ENCODE measurements around the gene ANKRD11.
A peak's percentile ranks its signal among the peaks of the same experiment; 100 is the strongest.
"Not testable (repeated sequence)": the region's sequence is repeated elsewhere in the genome, so short reads cannot be mapped to it uniquely, and the experiment has no call there.

The ANKRD11 gene

DNA sequence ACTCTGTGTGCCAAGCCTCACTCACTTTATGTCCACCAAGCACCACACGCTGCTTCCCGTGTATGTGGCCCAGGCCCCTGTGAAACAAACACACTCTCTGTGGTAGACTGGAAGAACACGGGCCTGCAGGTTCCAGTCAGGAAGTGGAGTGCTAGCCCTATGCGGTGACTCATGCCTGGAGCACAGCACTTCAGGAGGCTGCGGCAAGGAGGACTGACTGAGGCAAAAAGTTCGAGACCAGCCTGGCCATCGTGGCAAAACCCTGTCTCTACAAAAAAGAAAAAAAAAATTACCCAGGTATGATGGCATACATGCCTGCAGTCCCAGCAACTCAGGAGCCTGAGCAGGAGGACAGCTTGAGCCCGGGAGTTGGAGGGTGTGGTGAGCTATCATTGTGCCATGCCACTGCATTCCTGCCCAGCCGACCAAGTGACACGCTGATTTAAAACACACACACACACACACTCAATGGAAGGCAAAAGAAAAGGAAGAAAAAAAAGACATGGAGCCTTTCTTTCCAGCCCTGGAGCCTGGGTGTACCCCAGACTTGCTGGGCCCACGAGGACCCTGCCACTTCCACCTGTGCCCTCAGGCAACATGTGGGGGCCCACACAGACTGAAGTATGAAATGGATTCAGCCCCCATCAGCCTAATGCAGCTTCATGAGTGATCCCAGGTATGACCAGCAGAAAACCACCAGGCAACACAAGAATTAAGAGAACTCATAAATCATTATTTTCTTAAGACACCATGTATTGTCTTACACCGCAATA, 126.6 kb downstream of the ANKRD11 start:
- DNase-seq = no peak

DNA sequence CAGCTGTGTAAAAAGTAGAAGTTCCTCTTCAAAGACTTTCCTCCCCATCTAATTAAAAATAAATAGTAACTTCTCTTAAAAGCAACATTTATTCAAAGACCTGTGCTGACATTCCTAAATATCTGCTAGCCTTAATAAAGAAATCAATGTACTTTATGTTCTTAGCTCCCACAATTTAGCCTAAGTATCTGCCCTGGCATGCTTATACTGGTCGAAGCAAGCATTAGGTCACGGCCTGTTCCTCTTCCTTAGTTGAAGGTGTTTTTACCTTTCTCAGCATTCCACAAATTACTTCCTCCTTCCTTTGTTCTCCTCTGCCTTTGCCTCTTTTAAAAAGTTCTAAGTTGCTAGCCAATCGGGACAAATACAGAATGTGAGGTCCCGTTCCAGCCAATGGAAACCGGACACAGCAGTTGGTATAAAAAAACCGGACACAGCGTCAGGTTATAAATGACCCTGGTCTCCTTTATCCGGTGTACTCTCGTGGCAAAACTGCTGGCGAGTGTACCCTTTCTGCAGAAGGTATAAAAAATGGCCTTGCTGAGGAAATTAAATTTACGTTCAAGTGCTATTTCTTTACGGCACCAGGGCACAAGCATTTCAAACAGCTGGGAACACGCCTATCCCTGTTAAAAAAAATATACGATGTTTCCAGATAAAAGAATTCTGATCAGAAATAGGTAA, 127.7 kb downstream of the ANKRD11 start:
- not testable (repeated sequence) for DNase-seq

DNA sequence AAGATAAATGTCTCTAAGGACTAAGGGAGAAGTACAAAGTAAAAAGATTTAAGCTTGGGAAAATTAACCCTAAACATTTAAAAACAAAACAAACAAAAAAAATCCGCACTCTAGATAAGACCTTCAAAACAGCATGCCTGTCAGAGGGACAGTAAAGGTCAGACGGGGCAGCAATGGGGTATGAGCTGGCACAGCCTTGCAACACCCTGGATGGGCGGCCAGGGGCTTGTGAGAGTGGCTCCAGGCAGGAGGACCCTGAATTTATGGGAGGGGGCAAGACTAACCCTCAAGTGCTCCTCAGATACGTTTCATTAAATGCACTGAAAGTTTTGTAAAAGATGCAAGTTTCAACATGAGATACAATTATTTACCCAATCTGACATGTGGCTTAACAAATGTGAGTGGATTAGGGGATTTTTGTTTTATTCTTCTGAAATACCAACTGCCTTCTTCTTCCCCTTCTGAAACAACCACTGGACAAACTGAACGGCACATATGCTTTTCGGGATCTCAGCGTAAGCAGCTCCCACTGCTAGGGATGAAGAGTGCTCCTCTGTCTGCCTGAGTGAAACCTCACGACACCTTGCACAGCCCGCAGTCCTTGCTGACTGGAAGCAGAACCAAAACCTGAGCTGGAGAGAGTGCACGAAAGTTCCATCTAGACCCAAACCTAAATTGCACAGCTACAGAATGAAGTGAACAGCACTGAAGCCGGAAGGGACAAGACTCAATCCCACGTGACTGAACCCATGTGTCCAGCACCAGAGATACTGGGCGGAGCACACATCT, 128.4 kb downstream of the ANKRD11 start:
- DNase-seq = peak in 4 of 14 donors; percentile 22 to 50 (median 30)

DNA sequence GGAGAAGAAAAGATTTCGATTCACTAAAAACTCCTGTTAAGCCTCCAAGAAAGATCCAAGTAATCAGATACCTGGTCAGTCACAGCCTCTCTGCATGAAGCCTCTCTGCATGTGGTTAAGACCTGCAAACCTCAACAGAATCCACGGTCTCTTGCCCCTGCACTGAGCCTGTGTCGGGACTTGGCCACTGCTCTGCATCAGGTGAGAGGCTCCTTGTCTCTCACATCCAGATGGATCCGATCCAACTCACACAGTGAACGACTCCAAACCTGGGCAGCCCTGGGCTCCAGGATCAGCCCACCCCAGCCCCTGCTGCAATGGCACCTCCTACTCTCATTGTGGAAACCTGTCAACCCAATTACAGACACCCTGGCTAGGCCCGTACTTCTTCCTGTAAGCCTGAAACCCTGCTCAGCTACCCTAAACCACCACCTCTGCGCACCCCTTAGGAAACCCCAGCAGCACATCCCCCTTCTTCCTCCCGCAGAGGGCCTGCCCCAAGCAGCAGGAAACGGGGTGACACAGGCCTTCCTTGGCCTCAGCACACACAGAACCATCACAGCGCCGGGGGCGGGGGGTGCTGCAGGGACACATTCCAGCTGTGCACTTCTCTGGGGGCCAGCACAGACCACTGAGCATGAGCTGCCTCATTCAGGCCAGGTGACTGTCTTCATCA, 129.5 kb downstream of the ANKRD11 start:
- no peak for DNase-seq

DNA sequence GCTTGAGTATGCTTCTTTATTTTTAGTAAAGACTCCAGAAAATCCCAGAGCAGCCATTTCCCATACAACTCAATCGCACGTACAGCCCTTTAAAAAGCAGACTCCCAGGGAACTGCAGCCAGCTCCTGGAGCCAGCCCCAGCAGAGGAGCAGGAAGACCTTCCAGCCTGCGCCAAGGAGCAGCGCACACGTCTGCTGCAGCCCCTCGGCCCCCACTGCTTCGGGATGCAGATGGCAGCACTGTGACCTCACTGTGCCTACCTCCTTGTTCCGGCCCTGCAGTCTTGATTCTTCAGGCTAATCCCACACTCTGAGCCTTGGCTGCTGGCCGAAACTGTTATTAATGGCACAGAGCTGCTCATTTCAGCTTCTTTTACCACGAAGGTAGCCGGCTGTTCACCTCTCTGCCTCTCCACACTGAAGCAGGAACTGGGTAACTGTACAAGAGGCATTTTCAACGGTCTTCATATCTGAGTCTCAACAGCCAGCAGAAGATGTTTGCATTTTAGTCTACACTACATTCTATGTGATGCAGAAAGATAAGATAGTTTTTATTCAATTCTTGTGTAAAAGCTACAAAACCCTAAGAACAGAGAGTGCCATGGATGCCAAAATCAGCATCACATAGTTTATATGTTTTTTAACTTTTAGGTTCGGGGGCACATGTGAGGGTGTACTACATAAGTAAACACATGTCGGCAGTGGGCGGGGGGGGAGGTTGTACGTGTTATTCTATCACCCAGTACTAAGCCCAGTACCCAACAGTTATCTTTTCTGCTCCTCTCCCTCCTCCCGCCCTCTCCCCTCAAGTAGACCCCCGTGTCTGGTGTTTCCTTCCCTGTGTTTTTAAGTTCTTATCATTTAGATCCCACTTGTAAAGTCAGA, 130.9 kb downstream of the ANKRD11 start:
- DNase-seq = peak in 1 of 14 donors; percentile 83

DNA sequence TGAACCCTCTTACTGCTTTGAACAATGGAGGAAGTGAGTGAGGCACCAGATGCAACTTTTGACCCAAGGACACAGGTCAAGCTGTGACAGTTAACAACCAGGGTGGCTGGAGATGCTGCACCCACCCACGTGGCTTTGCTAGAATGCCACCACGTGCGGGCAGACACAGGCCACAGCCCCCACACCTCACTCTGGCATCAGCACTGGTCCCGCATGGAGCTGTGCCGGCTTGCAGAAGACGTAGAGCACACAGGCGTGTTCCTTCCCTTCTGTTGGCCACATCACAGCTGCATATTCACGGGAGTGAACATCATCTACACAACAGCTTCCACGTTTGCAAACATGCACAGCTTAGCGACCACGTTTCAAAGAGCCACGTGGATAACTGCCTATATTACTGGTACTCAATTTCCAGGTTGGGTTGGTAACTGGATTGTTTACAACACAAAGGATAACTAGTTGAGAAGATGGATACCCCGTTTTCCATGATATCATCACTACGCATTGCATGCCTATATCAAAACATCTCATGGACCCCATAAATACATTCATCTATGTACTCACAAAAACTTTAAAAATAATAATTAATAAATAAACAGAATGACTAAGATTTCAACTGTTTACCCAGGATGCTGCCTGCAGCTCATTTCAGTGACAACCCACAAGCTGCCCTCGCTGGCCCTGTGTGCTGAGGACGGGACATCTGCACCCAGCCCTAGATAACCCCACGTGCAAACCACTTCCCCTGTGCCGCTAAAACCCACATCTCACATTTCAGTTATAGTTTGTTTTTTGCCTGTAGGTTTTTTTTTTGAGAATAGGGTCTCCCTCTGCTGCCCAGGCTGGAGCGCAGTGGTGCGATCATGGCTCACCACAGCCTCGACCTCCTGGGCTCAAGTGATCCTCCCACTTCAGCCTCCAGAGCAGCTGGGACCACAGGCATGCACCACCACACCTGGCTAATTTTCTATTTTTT, 132.0 kb downstream of the ANKRD11 start:
- DNase-seq = no peak

DNA sequence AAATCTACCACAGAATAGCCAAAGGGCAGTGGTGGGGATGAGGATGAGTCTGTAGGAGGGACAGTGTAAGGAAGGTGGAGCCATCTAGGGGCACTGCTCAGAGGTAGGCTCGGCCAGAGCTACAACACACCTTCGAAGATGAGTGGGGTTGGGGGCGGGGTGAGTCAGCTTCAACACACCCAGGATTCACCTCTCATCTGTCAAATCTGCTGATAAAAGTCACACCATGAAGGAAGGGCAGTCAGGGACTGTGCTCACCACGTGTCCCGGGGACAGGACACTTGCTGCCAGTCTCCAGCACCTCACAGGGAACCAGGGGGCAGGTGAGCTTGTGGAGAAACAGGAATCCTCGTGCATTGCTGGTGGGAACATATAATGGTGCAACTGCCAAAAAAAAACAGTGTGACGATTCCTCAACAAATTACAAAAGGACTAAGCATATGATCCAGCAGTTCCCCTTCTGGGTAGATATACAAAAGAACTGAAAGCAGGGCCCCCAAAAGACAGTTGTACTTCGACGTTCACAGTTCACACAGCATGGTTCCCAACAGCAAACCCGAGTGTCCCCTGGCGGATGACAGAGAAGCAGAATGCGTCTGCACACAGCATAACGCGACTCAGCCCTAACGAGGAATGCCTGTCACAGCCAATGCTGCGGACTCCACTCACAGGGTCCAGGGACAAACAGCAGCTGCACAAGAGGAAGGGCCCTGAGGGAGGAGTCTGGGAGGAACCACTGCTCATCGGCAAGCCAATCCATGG, 133.1 kb downstream of the ANKRD11 start:
- DNase-seq = peak in 8 of 14 donors; percentile 14 to 62 (median 42)

DNA sequence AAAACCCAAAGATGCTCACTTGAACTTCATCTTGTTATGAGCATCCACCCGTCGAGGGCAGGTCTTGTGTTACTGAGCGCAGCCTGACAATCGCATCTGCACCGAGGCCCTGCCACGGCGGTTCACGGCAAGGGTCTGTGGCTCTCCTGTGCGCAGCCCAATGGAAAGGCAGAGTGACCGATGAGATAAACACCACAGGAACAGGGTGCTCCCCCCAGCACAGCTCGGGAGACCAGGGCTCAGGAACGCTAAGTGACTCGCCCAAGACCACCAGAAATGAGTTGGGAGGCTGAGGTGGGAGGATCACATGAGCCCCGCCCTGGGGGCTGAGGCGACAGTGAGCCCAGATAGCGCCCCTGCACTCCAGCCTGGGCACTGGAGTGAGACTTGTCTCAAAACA, 134.7 kb downstream of the ANKRD11 start:
- no peak for DNase-seq

DNA sequence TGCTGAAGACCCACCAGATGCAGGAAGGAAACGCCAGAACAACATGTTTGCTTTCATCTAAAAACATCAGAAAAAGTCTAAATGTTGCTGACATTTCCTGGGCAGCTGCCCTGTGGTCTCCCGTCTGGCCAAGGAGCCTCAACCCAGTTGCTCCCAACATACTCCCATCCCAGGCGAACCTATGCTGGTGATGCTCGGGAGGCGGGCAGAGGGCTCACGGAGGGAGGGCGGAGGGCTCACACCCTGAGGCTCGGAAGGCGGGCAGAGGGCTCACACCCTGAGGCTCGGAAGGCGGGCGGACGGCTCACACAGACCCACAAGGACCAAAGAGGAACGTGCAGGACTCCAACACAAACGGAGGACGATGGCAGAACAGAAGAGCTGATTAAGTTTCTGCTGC, 135.4 kb downstream of the ANKRD11 start:
- DNase-seq = no peak

DNA sequence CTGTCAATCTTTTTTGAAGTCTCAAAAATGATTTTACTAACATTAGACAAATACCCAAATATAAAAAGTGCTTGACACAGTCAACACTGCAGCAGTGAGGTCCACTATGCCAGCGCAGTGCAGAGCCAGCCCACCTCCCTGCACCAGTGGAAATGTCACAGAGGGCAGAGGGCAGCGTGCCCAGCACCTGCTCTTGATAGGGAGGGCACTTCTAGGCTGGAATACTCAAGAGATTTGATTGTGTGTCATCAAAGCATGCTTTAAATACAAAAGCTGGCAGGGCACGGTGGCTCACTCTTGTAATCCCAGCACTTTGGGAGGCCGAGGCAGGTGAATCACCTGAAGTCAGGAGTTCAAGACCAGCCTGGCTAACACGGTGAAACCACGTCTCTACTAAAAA, 136.0 kb downstream of the ANKRD11 start:
- no peak for DNase-seq

DNA sequence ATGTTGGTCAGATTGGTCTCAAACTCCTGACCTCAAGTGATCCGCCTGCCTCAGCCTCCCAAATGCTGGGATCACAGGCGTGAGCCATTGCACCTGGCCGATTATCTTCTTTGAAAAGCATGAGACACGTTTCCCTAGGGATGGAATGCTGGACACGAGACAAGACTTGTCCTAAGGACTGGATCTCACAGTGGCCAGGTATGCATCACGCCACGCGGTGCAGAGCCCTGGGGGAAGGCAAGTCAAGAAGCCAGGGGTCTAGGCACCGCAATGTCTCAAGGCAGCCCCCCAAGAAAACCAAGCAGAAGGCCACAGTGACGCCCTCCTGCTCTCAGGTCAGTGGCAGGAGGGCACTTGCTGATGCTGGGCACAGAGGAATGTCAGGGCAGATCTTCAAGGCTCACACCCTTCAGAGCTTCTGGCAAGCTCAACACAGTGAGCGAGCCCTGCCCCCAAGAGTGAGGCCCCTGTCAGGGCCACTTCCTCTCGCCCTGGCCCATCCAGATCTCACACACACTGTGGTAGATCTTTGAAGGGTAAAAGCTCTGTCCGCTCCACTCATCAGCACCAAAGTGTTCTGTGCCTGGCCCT, 138.2 kb downstream of the ANKRD11 start:
- DNase-seq = peak in 1 of 14 donors; percentile 38

DNA sequence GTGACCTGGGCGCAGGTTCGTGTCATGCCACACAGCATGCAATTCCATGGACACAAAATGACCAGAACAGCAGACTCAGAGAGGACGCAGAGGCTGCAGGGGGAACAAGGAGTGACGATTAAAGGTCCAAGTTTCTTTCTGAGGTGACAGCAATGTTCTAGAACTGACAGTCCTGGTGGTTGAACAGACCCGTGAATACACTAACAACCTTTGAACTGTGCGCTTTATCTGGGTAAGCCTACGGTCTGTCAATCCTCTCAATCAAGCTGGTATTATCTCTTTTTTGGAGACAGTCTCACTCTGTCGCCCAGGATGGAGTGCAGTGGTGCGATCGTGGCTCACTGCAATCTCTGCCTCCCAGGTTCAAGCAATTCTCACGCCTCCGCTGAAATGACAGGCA, 138.7 kb downstream of the ANKRD11 start:
- DNase-seq = no peak

DNA sequence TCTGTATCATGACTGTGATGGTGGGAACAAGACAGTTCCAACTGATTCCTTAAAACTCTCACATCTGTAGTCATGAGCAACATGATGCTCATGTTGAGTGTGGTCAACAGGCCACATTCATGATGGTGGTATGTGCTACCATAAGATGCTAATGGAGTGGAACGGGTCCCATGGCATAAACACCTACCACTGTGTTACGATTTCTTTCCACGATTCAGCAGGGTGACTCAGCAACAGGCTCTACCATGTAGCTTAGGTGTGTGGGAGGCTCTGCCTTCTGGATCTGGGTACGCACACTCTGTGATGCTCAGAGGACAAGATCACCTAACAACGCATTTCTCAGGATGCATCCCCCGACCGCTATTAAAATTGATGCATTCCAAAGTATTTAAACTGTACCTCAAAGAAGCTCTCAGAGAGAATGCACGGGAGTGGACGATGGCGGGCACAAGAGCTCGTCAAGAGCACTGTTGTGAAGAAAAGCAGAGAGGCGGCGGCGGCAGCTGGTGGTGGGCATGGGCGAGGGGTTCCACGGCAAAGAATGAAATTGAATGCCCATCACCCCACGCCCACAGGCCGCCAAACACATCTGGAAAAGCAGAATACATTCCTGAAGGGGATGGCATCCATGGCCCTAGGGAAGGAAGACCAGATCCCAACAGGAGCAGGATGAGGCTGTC, 139.5 kb downstream of the ANKRD11 start:
- DNase-seq = no peak

DNA sequence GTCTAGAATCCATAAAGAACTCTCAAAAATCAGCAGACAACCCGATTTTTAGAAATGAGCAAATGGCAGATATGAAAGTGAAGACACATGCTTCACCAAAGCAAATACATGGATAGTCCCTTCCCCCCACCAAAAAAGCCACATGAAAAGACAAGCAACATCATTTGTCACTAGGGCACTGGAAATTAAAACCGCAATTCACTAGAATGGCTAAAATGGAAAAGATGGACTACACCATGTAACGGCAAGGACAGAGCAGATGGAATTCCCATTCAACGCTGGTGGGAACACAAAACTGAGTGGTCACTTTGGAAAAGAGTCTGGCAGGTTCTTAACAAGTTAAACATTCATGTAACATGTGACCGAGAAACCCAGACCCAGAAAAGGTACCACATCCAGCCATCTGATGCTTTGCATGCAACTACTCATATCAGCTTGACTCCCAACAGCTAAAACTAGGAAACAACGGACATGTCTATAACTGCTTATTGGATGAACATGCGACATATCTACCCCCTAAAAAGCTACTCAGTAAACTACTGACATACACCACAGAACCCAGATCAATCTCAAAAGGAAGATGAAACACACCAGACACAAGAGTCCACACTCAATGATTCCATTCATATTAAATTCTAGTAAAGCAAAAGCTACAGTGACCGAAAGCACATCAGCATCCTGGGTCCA, 140.3 kb downstream of the ANKRD11 start:
- no peak for DNase-seq

DNA sequence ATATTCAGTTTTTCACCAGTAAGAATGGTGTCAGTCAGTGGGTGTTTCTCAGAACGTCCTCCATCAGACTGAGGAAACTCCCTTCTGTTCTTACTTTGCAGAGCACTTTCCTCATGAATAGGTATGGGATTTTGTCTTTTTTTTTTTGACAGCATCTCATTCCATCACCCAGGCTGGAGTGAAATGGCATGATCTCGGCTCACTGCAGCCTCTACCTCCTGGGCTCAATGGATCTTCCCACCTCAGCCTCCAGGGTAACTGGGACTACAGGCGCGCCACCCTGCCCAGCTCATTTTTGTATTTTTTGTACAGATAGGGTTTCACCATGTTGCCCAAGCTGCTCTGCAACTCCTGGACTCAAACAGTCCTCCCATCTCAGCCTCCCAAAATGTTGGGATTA, 142.6 kb downstream of the ANKRD11 start:
- no peak for DNase-seq

DNA sequence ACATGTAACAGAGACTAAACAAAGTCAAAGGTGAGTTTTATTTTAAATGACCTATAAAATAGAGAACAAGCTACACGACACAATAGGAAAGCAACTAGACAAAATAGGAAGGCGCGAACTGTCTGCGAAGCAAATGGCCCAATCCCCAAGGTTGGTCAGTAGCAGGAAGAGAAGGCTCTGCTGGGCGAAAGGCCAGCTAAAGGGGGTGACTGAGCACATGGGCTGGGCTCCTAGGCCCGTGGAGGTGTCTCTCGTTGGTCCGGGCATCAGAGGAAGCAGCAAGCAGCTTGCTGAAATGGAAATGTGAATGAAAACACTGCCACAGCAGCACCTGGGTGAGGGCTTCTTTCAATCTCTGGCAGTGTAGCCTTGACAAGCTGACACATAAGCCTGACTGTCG, 143.5 kb downstream of the ANKRD11 start:
- DNase-seq = peak in 2 of 14 donors; percentile 28 to 32

DNA sequence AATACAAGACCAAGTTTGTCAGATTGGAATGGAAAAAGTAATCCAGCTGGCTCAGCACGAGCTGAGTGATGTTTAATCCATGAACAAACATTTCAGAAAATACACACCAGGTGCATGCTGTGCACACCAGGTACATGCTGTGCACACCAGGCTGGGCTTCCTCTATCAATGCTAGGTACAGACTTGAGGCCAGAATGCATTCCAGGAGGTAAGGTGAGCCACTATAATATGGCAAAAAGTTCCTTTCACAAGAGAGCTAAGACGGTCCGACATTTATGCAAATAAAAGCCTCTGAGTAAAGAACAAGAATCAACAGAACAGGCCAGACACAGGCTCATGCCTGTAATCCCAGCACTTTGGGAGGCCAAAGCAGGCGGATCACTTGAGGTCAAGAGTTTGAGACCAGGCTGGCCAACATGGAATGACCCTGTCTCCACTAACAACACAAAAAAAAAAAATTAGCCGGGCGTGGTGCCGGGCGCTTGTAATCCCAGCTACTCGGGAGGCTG, 144.7 kb downstream of the ANKRD11 start:
- no peak for DNase-seq

All from C1 segment of cervical spinal cord (tissue), 14 donors.